NCI-H774 (cell line): ENCODE results near the gene CTNNBL1.
"Not testable (repeated sequence)": the region's sequence is repeated elsewhere in the genome, so short reads cannot be mapped to it uniquely, and the experiment has no call there.

Source experiments
- DNase-seq: peaks from one replicate; lab custom pipeline; 2025; lab: John Stamatoyannopoulos, UW

Gene CTNNBL1

GRCh38 chr20:37679751-37680150, 14.1 kb upstream of the CTNNBL1 start:
- DNase-seq: not testable (repeated sequence)

DNA sequence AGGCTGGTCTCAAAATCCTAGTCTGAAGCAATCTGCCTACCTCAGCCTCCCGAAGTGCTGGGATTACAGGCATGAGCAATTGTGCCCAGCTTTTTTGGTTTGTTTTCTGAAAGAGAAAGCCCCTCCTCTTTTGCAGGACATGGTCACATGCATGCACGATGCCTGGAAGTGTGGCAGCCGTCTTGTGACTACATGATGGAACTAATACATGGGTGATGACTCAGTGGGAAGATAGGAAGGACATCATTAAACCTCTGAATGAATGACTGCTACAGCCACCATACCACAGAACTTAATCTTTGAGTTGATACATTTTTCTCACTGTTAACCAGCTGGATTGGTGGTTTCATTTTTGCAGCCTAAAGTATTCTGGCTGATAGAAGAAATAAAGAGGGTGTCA, 13.4 kb upstream of the CTNNBL1 start:
- DNase-seq: no peak

- no peak for DNase-seq
Measured at GRCh38 chr20:37681384-37682112, 12.3 kb upstream of the CTNNBL1 start.

GRCh38 chr20:37683146-37683545, 10.7 kb upstream of the CTNNBL1 start:
- DNase-seq: not testable (repeated sequence)

DNA sequence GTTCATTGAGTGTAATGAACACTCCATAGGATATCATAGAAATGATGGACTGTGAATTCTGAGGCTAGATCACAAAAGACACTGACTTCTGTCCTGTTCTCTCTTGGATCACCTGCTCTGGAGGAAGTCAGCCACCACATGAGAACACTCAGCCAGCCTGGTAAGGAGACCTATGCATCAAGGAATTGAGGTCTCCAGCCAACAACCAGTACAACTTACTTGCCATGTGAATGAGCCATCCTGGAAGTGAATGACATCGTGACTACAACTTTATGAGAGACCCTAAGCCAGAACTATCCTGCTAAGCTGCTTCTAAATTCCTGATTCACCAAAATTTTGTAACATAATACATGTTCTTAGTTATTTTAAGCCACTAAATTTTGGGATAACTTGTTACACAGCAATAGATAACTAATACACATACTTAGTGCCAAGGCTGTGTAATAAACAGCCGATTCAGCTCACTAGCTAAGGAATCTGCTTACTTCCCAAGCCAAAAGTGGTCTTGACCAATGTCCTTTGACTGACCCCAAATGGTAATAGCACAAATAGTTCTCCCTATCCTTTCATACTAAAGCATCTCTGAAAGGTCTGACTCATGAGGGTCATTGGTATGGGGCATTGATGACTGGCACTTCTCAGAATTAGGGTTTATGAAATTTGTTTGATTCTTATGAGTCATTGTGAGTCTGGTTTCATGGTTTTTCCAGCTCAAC, 6.9 kb upstream of the CTNNBL1 start:
- DNase-seq: no peak

GRCh38 chr20:37687478-37687805, 6.4 kb upstream of the CTNNBL1 start:
- DNase-seq: no peak

- DNase-seq: no peak
Measured at GRCh38 chr20:37688093-37688492, 5.7 kb upstream of the CTNNBL1 start.

GRCh38 chr20:37690626-37691369, 3.0 kb upstream of the CTNNBL1 start:
- no peak for DNase-seq

DNA sequence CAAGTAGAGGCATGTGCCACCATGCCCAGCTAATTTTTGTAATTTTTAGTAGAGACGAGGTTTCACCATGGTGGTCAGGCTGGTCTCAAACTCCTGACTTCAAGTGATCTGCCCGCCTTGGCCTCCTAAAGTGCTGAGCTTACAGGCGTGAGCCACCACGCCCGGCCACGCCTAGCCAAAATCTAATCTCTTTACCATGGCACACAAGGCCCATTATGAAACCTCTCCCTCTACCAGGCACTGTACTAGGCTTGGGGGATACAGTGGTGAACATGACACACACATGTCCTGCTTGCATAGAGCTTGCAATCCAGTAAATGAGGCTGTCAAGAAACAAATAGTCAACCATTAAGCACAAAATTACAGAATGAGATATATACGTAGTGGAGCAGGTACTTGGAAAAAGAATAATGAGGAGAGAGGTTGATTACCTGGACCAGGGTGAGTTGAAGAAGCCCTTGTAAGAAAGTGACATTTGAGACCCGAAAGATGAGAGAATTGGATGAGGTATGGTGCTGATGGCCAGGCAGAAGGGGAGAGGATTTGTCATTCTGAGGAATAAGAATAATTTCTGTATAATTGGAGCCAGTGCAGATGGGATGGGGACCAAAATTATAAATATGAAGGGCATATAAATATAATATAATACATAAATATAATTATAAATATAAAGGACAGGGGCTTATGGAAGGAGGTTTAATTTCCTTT, 1.2 kb upstream of the CTNNBL1 start:
- DNase-seq: no peak

- DNase-seq: no peak
Measured at GRCh38 chr20:37693242-37693634, 592 bp upstream of the CTNNBL1 start.

GRCh38 chr20:37695684-37696342, 2.0 kb downstream of the CTNNBL1 start:
- DNase-seq: no peak

DNA sequence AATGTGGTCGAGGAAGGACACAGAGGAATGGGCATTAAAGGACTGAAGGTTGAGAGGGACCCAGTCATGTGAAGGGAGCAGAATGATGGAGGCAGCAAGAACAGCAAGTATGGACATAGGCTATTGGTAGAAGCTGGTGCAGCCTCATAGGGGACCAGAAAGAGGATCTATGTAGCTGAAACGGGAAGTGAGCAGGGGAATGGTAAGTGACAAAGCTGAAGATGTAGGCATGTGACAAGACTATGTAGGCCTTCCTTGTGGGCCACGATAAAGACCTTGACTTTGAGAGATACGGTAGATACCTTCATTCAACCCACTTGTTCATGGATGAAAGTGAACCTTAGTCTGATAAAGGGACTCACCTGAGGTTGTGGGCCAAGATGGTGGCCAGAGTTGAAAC, 3.5 kb downstream of the CTNNBL1 start:
- DNase-seq: no peak

DNA sequence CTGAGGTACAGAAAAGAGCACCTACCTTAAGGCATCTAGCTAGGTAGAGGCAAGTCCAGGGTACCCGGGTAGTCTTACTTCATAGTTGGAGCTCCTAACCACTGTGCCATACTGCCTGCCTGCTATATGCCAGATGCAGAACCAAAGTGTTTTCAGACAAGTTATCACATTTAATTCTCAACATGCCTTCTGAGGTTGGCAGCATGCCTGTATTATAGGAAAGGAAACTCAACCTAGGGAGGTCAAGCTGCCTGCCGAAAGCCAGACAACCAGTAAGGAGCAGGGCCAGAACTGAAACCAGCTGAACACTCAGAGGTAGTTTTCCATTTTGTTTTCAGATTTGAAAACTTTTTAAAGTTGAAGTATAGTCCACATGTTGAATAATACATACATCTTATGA, 5.4 kb downstream of the CTNNBL1 start:
- no peak for DNase-seq

DNA sequence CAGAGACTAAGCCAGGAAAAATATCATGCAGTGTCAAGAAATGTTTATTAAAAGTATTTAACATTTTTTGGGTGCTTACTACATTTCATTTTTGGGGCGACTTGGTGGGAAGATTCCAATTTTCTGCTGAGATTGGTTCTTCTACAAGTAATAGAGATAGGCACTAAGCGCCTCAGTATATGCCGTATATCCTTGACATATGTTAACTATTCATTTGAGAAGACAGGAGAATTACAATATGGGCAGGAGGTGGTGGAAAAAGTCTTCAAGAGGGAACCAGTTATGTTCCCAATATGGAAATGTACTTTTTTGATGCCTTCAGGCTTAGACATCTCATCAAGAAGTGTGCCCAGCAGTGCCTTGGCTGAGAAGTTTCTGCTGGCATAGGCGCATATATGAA, 6.5 kb downstream of the CTNNBL1 start:
- no peak for DNase-seq

GRCh38 chr20:37701676-37702075, 7.8 kb downstream of the CTNNBL1 start:
- not testable (repeated sequence) for DNase-seq

DNA sequence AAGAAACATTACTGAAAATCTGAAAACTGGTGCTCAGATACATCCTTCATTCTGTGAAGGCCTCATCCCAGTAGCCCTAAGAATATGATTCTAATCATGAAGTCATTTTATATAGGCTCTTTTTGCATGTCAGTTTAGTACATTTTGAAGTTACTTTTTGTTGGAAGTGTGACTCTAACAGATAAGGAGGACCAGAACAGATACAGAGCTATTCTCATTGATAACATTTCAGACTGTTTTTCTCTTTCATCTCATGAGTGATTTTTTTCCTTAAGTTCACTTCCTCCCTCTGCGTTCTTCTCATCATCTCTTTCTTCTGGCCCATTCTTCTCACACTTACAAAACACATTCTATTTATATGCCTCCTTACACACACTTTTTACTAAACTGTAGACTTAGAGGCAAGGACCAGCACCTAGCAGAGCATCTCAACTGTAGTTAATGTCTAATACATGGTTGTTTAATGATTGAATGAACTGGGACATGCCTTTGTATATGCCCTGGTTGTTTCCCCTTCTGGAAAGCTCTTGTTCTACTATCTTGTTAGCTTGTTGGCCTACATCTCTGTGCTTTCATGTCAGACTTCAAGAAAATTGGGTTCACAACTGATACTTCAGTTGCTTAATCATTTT, 8.7 kb downstream of the CTNNBL1 start:
- DNase-seq: no peak

GRCh38 chr20:37703035-37703845, 9.4 kb downstream of the CTNNBL1 start:
- DNase-seq: no peak

- no peak for DNase-seq
Measured at GRCh38 chr20:37704955-37705354, 11.1 kb downstream of the CTNNBL1 start.

- no peak for DNase-seq
Measured at GRCh38 chr20:37706298-37706697, 12.5 kb downstream of the CTNNBL1 start.

DNA sequence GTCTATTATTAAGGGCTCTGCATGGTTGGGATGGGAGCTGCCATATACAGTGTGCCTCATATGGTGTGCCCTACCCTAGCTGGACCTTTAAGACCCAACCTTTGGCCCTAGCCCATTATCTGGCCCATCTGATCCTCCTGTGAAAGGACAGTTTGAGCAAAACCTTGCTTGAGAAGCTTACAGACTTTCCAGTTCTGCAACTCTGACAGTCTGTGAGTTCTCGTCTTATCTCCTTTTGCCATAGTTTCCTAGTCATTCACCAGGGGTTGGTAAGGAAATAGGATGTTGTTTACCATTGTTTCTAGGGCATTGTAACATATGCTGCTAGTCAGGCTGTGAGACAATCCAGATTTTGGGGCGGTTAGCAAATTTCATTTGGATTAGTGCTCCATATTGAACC, 17.2 kb downstream of the CTNNBL1 start:
- no peak for DNase-seq
